Loucy (cell line): ENCODE data around the gene ZNF747.
"Not testable (repeated sequence)": the region's sequence is repeated elsewhere in the genome, so short reads cannot be mapped to it uniquely, and the experiment has no call there.

ENCODE experiments used
- H2AFZ ChIP-seq: fragments of 200-600 bp; sonication (generic); 2 replicates; pipeline ENCODE4 v1.6.0; 2016; ENCODE audit warnings: antibody characterized with exemption, mild to moderate bottlenecking, low read length, moderate library complexity
- H3F3A ChIP-seq: fragments of 200-600 bp; 2 replicates; pipeline ENCODE4 v1.6.0; 2016; ENCODE audit warnings: antibody characterized with exemption, low read depth, mild to moderate bottlenecking
- H3K27me3 ChIP-seq: fragments of 200-600 bp; sonication (generic); 2 replicates; pipeline ENCODE4 v1.6.1; 2014; ENCODE audit warnings: low read length, mild to moderate bottlenecking; ENCODE audit not compliant: insufficient read depth, poor library complexity, severe bottlenecking
- H3K36me3 ChIP-seq: fragments of 200-600 bp; sonication (generic); 2 replicates; pipeline ENCODE4 v1.6.1; 2016; ENCODE audit warnings: low read length; ENCODE audit not compliant: insufficient read depth
- H3K4me1 ChIP-seq: fragments of 200-600 bp; sonication (generic); 2 replicates; pipeline ENCODE4 v1.5.1; 2014; ENCODE audit warnings: low read length, mild to moderate bottlenecking; ENCODE audit not compliant: insufficient read depth, poor library complexity, severe bottlenecking
- H3K4me2 ChIP-seq: fragments of 200-600 bp; sonication (generic); 2 replicates; pipeline ENCODE4 v1.6.0; 2014; ENCODE audit warnings: antibody characterized with exemption, low read length, low read depth, mild to moderate bottlenecking; ENCODE audit not compliant: poor library complexity, severe bottlenecking
- H3K4me3 ChIP-seq: fragments of 200-600 bp; sonication (generic); 2 replicates; pipeline ENCODE4 v1.5.1; 2014; ENCODE audit warnings: low read length, mild to moderate bottlenecking, mixed read lengths; ENCODE audit not compliant: poor library complexity, severe bottlenecking
- H3K79me2 ChIP-seq: fragments of 200-600 bp; sonication (generic); 2 replicates; pipeline ENCODE4 v1.6.1; 2014; ENCODE audit warnings: low read length; ENCODE audit not compliant: insufficient read depth
- H3K9ac ChIP-seq: fragments of 200-600 bp; sonication (generic); 2 replicates; pipeline ENCODE4 v1.6.0; 2014; ENCODE audit warnings: mild to moderate bottlenecking, low read depth, low read length, moderate library complexity; ENCODE audit not compliant: poor library complexity, severe bottlenecking
- H3K9me2 ChIP-seq: fragments of 200-600 bp; sonication (generic); replicated peaks from 2 replicates; pipeline ENCODE4 v1.6.1; 2016; ENCODE audit warnings: low read depth, low read length, mixed read lengths
- H3K9me3 ChIP-seq: fragments of 200-600 bp; sonication (generic); 2 replicates; pipeline ENCODE4 v1.6.1; 2014; ENCODE audit warnings: mild to moderate bottlenecking, antibody characterized with exemption, low read length, low read depth; ENCODE audit not compliant: insufficient read depth
- H4K20me1 ChIP-seq: fragments of 200-600 bp; sonication (generic); 2 replicates; pipeline ENCODE4 v1.6.0; 2014; ENCODE audit warnings: antibody characterized with exemption, low read length, mild to moderate bottlenecking; ENCODE audit not compliant: insufficient read depth, poor library complexity, severe bottlenecking
- EZH2phosphoT487 ChIP-seq: fragments of 200-600 bp; IDR thresholded peaks from 2 replicates; pipeline ENCODE4 v1.6.1; 2018; ENCODE audit warnings: antibody characterized with exemption, mild to moderate bottlenecking, moderate library complexity, borderline replicate concordance
- TF ChIP-seq, protein P1 (sequence below): fragments of 200-600 bp; sonication (generic); conservative IDR thresholded peaks from 2 replicates; pipeline ENCODE4 v1.5.1; 2014; ENCODE audit warnings: mild to moderate bottlenecking, antibody characterized with exemption, low read length

ZNF747 gene

DNA sequence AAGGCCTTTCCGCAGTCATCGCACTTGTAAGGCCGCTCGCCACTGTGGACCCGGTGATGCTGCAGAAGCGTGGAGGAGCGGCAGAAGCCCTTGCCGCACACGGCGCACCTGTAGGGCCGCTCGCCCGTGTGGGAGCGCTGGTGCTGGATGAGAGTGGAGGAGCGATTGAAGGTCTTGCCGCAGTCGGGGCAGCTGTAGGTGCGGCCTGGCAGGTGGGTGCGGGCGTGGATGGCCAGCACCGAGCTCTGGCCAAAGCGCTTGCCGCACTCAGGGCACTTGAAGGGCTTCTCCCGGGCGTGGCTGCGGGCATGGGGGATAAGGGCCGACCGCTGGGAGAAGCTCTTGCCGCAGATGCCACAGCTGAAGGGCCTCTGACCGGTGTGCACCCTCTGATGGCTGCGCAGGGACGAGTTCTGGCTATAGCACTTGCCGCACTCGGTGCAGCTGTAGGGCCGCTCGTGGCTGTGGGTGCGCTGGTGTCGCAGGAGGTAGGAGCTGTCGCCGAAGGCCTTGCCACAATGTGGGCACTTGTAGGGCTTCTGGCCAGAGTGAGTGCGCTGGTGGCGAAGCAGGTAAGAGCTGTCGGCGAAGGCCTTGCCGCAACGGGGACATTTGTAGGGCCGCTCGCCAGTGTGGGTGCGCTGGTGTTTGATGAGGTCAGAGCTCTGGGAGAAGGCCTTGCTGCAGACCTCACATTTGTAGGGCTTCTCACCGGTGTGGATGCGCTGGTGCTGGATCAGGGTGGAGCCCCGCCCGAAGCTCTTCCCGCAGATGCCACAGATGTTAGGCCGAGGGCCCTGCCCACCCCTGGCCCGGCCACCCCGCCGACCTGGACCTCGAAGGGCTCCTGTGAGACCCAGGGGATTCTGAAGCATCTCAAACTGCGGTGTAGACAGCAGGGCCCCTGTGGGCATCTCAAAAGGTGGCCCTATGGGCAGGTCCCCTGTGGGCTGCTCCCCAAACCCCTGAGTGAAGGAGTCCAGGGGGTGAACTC, 9.8 kb downstream of the ZNF747 start:
- H3K4me1 ChIP-seq = peaks cover 6% of the 10 kb centered on the region
- peaks cover 10% of the 10 kb centered on the region for H4K20me1 ChIP-seq
- H3K9me2 ChIP-seq = no peaks in the 10 kb centered on the region
- no peaks in the 10 kb centered on the region; the same call in 1 of the 2 replicates for H3K36me3 ChIP-seq
- H3K27me3 ChIP-seq = no peaks in the 10 kb centered on the region
- H2AFZ ChIP-seq = no peak overlapping the region
- no peaks in the 10 kb centered on the region for H3F3A ChIP-seq
- peaks cover 10% of the 10 kb centered on the region; the same call in 1 of the 2 replicates for H3K79me2 ChIP-seq
- H3K4me3 ChIP-seq = no peak overlapping the region
- no peak overlapping the region for H3K9ac ChIP-seq
- no peaks in the 10 kb centered on the region for H3K9me3 ChIP-seq
- no peak for TF ChIP-seq EZH2phosphoT487
- TF ChIP-seq, protein P1, sequence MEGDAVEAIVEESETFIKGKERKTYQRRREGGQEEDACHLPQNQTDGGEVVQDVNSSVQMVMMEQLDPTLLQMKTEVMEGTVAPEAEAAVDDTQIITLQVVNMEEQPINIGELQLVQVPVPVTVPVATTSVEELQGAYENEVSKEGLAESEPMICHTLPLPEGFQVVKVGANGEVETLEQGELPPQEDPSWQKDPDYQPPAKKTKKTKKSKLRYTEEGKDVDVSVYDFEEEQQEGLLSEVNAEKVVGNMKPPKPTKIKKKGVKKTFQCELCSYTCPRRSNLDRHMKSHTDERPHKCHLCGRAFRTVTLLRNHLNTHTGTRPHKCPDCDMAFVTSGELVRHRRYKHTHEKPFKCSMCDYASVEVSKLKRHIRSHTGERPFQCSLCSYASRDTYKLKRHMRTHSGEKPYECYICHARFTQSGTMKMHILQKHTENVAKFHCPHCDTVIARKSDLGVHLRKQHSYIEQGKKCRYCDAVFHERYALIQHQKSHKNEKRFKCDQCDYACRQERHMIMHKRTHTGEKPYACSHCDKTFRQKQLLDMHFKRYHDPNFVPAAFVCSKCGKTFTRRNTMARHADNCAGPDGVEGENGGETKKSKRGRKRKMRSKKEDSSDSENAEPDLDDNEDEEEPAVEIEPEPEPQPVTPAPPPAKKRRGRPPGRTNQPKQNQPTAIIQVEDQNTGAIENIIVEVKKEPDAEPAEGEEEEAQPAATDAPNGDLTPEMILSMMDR = no peak
- H3K4me2 ChIP-seq = peak overlapping the region; percentile 86

DNA sequence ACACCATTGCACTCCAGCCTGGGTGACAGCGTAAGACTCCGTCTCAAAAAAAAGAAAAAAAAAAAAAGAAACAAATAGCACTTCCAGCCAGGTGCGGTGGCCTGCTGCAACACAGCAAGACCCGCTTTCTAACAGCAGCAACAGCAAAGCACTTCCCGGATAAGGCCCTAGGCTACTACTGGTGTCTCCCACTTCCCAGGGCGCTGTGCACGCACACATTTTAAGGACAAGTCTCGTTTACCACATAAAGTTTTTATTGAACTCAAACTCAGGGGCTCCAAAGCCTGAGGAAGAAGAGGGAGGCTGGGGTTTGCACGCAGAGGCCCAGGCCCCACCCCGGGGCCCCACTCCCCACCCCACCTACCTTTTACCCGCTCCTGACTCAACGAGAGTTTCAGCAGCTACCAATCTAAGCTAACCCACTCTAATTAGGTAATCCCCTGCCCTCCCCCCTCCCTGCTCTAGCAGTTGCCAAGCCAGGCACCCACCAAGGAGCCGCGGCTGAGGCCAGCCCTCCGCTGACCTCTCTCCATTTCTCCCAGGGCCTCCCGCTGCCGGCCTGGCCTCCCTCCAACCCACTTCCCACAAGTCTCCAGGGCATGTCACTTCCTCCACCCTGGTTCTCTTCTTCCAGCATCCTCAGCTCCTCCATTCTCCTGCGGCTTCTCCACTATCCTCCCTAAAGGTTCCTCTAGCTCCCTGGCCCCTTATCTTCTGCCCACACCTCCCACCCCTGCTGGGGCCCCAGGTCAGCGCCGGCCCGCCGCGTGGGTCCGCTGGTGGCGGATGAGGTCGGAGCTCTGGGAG, 10.7 kb downstream of the ZNF747 start:
- no peaks in the 10 kb centered on the region; the same call in 1 of the 2 replicates for H3K36me3 ChIP-seq
- H3K4me2 ChIP-seq = no peak overlapping the region
- no peak overlapping the region for H2AFZ ChIP-seq
- peaks cover 10% of the 10 kb centered on the region for H4K20me1 ChIP-seq
- no peaks in the 10 kb centered on the region for H3K9me3 ChIP-seq
- H3F3A ChIP-seq = no peaks in the 10 kb centered on the region
- peaks cover 10% of the 10 kb centered on the region; the same call in 1 of the 2 replicates for H3K79me2 ChIP-seq
- no peak overlapping the region for H3K9ac ChIP-seq
- H3K9me2 ChIP-seq = no peaks in the 10 kb centered on the region
- no peak for TF ChIP-seq EZH2phosphoT487
- TF ChIP-seq, protein P1 = no peak
- H3K27me3 ChIP-seq = no peaks in the 10 kb centered on the region
- H3K4me3 ChIP-seq = no peak overlapping the region
- H3K4me1 ChIP-seq = peaks cover 14% of the 10 kb centered on the region

DNA sequence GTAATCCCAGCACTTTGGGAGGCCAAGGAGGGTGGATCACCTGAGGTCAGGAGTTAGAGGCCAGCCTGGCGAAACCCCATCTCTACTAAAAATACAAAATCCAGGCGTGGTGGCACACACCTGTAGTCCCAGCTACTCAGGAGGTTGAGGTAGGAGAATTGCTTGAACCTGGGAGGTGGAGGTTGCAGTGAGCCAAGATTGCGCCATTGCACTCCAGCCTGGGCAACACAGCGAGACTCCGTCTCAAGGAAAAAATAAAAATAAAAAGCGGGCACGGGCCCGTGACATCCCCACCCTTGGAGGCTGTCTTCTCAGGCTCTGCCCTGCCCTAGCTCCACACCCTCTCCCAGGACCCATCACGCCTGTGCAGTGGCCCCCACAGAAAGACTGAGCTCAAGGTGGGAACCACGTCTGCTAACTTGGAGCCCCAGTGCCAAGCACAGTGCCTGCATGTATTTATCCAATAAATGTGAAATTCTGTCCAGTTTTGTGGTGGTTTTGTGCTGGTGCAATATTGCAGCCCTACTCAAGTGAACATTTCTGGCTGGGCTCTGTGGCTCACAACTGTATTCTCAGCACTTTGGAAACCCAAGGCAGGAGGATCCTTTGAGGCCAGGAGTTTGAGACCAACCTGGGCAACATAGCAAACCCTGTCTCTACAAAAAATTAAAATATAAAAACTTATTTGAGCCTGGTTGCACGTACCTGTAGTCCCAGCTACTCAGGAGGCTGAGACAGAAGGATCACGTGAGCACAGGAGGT, 11.8 kb downstream of the ZNF747 start:
- not testable (repeated sequence) for H3K79me2 ChIP-seq, H3K9me3 ChIP-seq, H3K4me3 ChIP-seq, H3K36me3 ChIP-seq, H3K9ac ChIP-seq, H3F3A ChIP-seq, H3K27me3 ChIP-seq, H2AFZ ChIP-seq, H3K4me2 ChIP-seq, H3K9me2 ChIP-seq
- Histone ChIP-seq H3K4me1 (peaks cover 14% of the 10 kb centered on the region), H4K20me1 (peaks cover 10% of the 10 kb centered on the region)
